HepG2 (cell line): Measurements from ENCODE around the gene TOM1L2. TPM values are rescaled to one million over a fixed set of nuclear protein-coding genes. Genes with fewer than 3 reads are reported as not detected.

Experiments used
- CBX2 ChIP-seq, 2 experiments: fragments of 200-600 bp in 1 of 2; sonication (generic); formaldehyde crosslinking in 1 of 2; IDR thresholded peaks; 2 replicates each; pipeline versions ENCODE4 v1.7.0 to v1.8.1; 2018 to 2022; ENCODE audit warnings: low read depth in 2 of 2, low read length in 1 of 2, mild to moderate bottlenecking in 1 of 2, missing genetic modification reagents in 1 of 2
- ESRRA ChIP-seq: sonication (generic); formaldehyde crosslinking; IDR thresholded peaks from 2 replicates; pipeline ENCODE4 v1.5.1; 2020; ENCODE audit warnings: mild to moderate bottlenecking, low read depth, missing genetic modification reagents
- MAZ ChIP-seq, 2 experiments: sonication (generic) in 1 of 2; formaldehyde crosslinking in 1 of 2; IDR thresholded peaks; 2 replicates each; pipeline versions ENCODE4 v1.5.0 to v1.6.1; 2012 to 2020; ENCODE audit warnings: low read depth in 2 of 2, mild to moderate bottlenecking in 2 of 2, borderline replicate concordance in 1 of 2, improper control_type of control experiment in 1 of 2, low read length in 1 of 2, missing genetic modification reagents in 1 of 2, moderate library complexity in 1 of 2
- TARDBP ChIP-seq: sonication (generic); formaldehyde crosslinking; IDR thresholded peaks from 2 replicates; pipeline ENCODE4 v1.8.0; 2022; ENCODE audit warnings: mild to moderate bottlenecking, missing genetic modification reagents
- ZBTB46 ChIP-seq: sonication (generic); formaldehyde crosslinking; IDR thresholded peaks from 2 replicates; pipeline ENCODE4 v1.4.0; 2020; ENCODE audit warnings: mild to moderate bottlenecking, missing genetic modification reagents, borderline replicate concordance
- ZHX1 ChIP-seq: sonication (generic); formaldehyde crosslinking; IDR thresholded peaks from 2 replicates; pipeline ENCODE4 v1.8.1; 2022; ENCODE audit warnings: low read depth, mild to moderate bottlenecking, missing genetic modification reagents
- ZMYM4 ChIP-seq: sonication (generic); formaldehyde crosslinking; IDR thresholded peaks from 2 replicates; pipeline ENCODE4 v1.8.1; 2023; ENCODE audit warnings: mild to moderate bottlenecking, missing genetic modification reagents
- ZNF180 ChIP-seq: sonication (generic); formaldehyde crosslinking; IDR thresholded peaks from 2 replicates; pipeline ENCODE4 v1.4.0; 2020; ENCODE audit warnings: low read depth, missing genetic modification reagents, borderline replicate concordance
- ZNF768 ChIP-seq: sonication (generic); formaldehyde crosslinking; IDR thresholded peaks from 2 replicates; pipeline ENCODE4 v1.4.0; 2020; ENCODE audit warnings: missing genetic modification reagents
- ZSCAN20 ChIP-seq: sonication (generic); formaldehyde crosslinking; IDR thresholded peaks from 2 replicates; pipeline ENCODE4 v1.4.0; 2020; ENCODE audit warnings: missing genetic modification reagents, mild to moderate bottlenecking, borderline replicate concordance
- polyA plus RNA-seq, 8 experiments: library from polyadenylated mRNA; depleted of rRNA in 3 of 8; stranded (reverse) in 7 of 8; unstranded in 1 of 8; fragments of >200 nt; fragmentation: Illumina TruSeq in 4 of 8; extraction: Trizol in 4 of 8; gene quantifications; 2 replicates each; pipeline versions ENCODE4 v1.2.1 to v1.2.3, GENCODE V29; 2011 to 2016; ENCODE audit warnings: low read depth in 4 of 8, missing spikeins in 1 of 8, mixed read lengths in 1 of 8; ENCODE audit not compliant: insufficient read depth in 1 of 8
- total RNA-seq, 5 experiments: library from RNA; depleted of rRNA; stranded (reverse); fragments of >200 nt; fragmentation: Illumina TruSeq; extraction: Trizol; gene quantifications; 2 replicates each; pipeline ENCODE4 v1.2.3, GENCODE V29; 2016; ENCODE audit warnings: low read depth in 1 of 5

TOM1L2 gene
- total and polyA plus RNA-seq, 2 of the 13 experiments (the other 11 are each of a cell fraction or from before 2014, with no cell fraction given) = 4.7 to 7.4 TPM

- no peak for TF ChIP-seq CBX2 (IDR thresholded peaks at IDR 0.05; ENCODE audit: low read depth, low read length)
- TF ChIP-seq CBX2 (CRISPR knock-in tag; IDR thresholded peaks at IDR 0.05; ENCODE audit: low read depth) = no peak
- peak; percentile 2; the same call in 1 of the 2 replicates for TF ChIP-seq TARDBP (CRISPR knock-in tag)
- no peak for TF ChIP-seq ESRRA
- TF ChIP-seq MAZ (IDR thresholded peaks at IDR 0.05; ENCODE audit: borderline replicate concordance, low read depth, low read length) = no peak
- no peak for TF ChIP-seq MAZ (CRISPR knock-in tag; IDR thresholded peaks at IDR 0.05; ENCODE audit: low read depth)
- TF ChIP-seq ZSCAN20 = no peak
- peak; percentile 37; the same call in 1 of the 2 replicates for TF ChIP-seq ZMYM4 (CRISPR knock-in tag)
- no peak for TF ChIP-seq ZBTB46 (CRISPR knock-in tag)
- TF ChIP-seq ZNF180 = no peak
- no peak for TF ChIP-seq ZHX1 (CRISPR knock-in tag)
- TF ChIP-seq ZNF768 = no peak
Measured at GRCh38 chr17:17824119-17824782, 147.9 kb downstream of the TOM1L2 start (continued).
